Heart left ventricle (tissue), 13 donors: ENCODE data around the gene CD83.

Experiments
- POLR2A ChIP-seq, 2 donors: fragments of 450-650 bp; IDR thresholded peaks; one replicate each; pipeline ENCODE4 v1.6.1; 2017; ENCODE audit warnings: antibody characterized with exemption in 2 of 2, mild to moderate bottlenecking in 2 of 2, moderate library complexity in 2 of 2
- TF ChIP-seq, protein P1 (sequence below), 12 donors: fragments of 200-600 bp; sonication (generic) in 4 of 12; IDR thresholded peaks; one replicate each; pipeline versions ENCODE4 v1.5.0 to v1.8.0; 2018 to 2022; ENCODE audit warnings: antibody characterized with exemption in 12 of 12, mild to moderate bottlenecking in 5 of 12
- donor health status: ischemic (EF 13 %, LVEDD 7.1; RV severe dilation, severe dysfunction).
- donor health status: DM: no; HTN: yes; CAD: no.
- donor health status: DM: no; HTN: no; CAD: no.
- donor health status: ischemic (EF 25% LVEDD 6.9; RV normal size, moderate dysfunction).
- donor health status: ischemic (EF 25% LVEDD 5.7; RV mildly dilated, moderate dysfunction).
- donor health status: ischemic (EF 35%, LVEDD 5.7; RV mildly dilated, moderate dysfunction).
- donor health status: nonischemic (EF 11% LVEDD 7.7; RV severe dilation, severe dysfunction).
- donor health status: DM: yes; HTN: yes; CAD: no.
- donor health status: PGD.
- donor health status: ischemic (EF 29% LVEDD 5.4; RV normal size, mild dysfunction).
- donor health status: nonischemic (EF 23%, LVEDD 6.1; RV moderate dilation, normal function).

DNA sequence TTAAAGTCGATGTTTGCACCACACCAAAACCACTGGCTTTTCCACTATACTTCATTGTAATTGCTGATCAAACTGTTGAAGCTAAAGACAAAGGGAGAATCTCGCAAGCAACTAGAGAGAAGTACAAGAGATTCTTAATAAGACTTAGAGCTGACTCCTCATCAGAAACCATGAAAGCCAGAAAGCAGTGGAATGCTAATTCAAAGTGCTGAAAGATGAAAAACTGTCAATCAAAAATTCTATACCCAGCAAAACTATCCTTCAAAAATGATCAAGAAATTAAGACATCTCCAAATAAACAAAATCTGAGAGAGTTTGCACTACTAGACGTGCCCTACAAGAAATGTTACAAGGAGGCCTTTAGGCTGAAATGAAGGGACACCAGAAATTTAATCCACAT, 52.6 kb downstream of the CD83 start:
- TF ChIP-seq, protein P1, sequence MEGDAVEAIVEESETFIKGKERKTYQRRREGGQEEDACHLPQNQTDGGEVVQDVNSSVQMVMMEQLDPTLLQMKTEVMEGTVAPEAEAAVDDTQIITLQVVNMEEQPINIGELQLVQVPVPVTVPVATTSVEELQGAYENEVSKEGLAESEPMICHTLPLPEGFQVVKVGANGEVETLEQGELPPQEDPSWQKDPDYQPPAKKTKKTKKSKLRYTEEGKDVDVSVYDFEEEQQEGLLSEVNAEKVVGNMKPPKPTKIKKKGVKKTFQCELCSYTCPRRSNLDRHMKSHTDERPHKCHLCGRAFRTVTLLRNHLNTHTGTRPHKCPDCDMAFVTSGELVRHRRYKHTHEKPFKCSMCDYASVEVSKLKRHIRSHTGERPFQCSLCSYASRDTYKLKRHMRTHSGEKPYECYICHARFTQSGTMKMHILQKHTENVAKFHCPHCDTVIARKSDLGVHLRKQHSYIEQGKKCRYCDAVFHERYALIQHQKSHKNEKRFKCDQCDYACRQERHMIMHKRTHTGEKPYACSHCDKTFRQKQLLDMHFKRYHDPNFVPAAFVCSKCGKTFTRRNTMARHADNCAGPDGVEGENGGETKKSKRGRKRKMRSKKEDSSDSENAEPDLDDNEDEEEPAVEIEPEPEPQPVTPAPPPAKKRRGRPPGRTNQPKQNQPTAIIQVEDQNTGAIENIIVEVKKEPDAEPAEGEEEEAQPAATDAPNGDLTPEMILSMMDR (IDR thresholded peaks at IDR 0.05) = no peak
- no peak for TF ChIP-seq POLR2A (IDR thresholded peaks at IDR 0.05)
